WTC11 (cell line): ENCODE data around the gene DUOX1. TPM values are rescaled to one million over a fixed set of nuclear protein-coding genes. Genes with fewer than 3 reads are reported as not detected.

Source experiments
- ATAC-seq: fragments of 200-7000 bp; cut with Tn5 transposase; 2 replicates; pipeline ENCODE4 v1.10.0; 2021; ENCODE audit warnings: mild to moderate bottlenecking, moderate library complexity
- CTCF ChIA-PET: fragments of 300-600 bp; sonication (Branson Sonifier 250); formaldehyde crosslinking; loops from one replicate; lab custom pipeline; 2021; ENCODE audit warnings: antibody characterized with exemption; lab: Charles Lee
- POLR2A ChIA-PET: fragments of 350-600 bp; sonication (Branson Sonifier 250); formaldehyde crosslinking; loops from one replicate; lab custom pipeline; 2021; ENCODE audit warnings: antibody characterized with exemption; lab: Charles Lee
- DNase-seq: peaks from one replicate; pipeline ENCODE4 v3.0.0; 2021; ENCODE audit warnings: low spot score
- H3K27ac Mint-ChIP-seq: 2 replicates; pipeline ENCODE4 v1.8.0; 2021; ENCODE audit warnings: mixed read lengths
- H3K27me3 Mint-ChIP-seq: 2 replicates; pipeline ENCODE4 v1.8.0; 2021; ENCODE audit warnings: low read depth, mild to moderate bottlenecking, moderate library complexity, mixed read lengths
- H3K36me3 Mint-ChIP-seq: 2 replicates; pipeline ENCODE4 v1.8.0; 2021; ENCODE audit warnings: mixed read lengths
- H3K4me1 Mint-ChIP-seq: 2 replicates; pipeline ENCODE4 v1.8.0; 2022; ENCODE audit warnings: mixed read lengths
- H3K4me3 Mint-ChIP-seq: 2 replicates; pipeline ENCODE4 v1.8.0; 2021; ENCODE audit warnings: mild to moderate bottlenecking, moderate library complexity, mixed read lengths
- H3K9me3 Mint-ChIP-seq: 2 replicates; pipeline ENCODE4 v1.8.0; 2021; ENCODE audit warnings: mixed read lengths
- ESRRA ChIP-seq: sonication (generic); formaldehyde crosslinking; IDR thresholded peaks from 2 replicates; pipeline ENCODE4 v1.8.1; 2022; ENCODE audit warnings: mild to moderate bottlenecking, missing genetic modification reagents, borderline replicate concordance
- ETV6 ChIP-seq: sonication (generic); formaldehyde crosslinking; IDR thresholded peaks from 2 replicates; pipeline ENCODE4 v1.8.1; 2022; ENCODE audit warnings: mild to moderate bottlenecking, missing genetic modification reagents
- MXD4 ChIP-seq: fragments of 250-450 bp; sonication (Bioruptor Pico); IDR thresholded peaks from 2 replicates; pipeline ENCODE4 v1.8.0; 2021; ENCODE audit warnings: mild to moderate bottlenecking, moderate library complexity, borderline replicate concordance
- NR1H2 ChIP-seq: sonication (generic); formaldehyde crosslinking; IDR thresholded peaks from 2 replicates; pipeline ENCODE4 v1.9.0; 2021; ENCODE audit warnings: mild to moderate bottlenecking, moderate library complexity, missing genetic modification reagents
- OVOL2 ChIP-seq: fragments of 250-450 bp; sonication (Bioruptor Pico); IDR thresholded peaks from 2 replicates; pipeline ENCODE4 v1.9.0; 2021; ENCODE audit warnings: mild to moderate bottlenecking, borderline replicate concordance
- PRDM15 ChIP-seq: sonication (generic); formaldehyde crosslinking; IDR thresholded peaks from 2 replicates; pipeline ENCODE4 v1.8.0; 2022; ENCODE audit warnings: missing genetic modification reagents
- PRRX2 ChIP-seq: fragments of 250-450 bp; sonication (Bioruptor Pico); IDR thresholded peaks from 2 replicates; pipeline ENCODE4 v1.8.0; 2021; ENCODE audit warnings: mild to moderate bottlenecking
- RORB ChIP-seq: fragments of 250-450 bp; sonication (Bioruptor Pico); IDR thresholded peaks from 2 replicates; pipeline ENCODE4 v1.9.0; 2021; ENCODE audit warnings: mild to moderate bottlenecking
- TCF7 ChIP-seq: sonication (generic); formaldehyde crosslinking; IDR thresholded peaks from 2 replicates; pipeline ENCODE4 v1.8.0; 2022; ENCODE audit warnings: mild to moderate bottlenecking, low read depth, missing genetic modification reagents, moderate library complexity
- ZNF219 ChIP-seq: sonication (generic); formaldehyde crosslinking; IDR thresholded peaks from 2 replicates; pipeline ENCODE4 v1.8.0; 2023; ENCODE audit warnings: missing genetic modification reagents, mild to moderate bottlenecking, borderline replicate concordance
- ZNF416 ChIP-seq: fragments of 250-450 bp; sonication (Bioruptor Pico); IDR thresholded peaks from 2 replicates; pipeline ENCODE4 v1.9.0; 2021; ENCODE audit warnings: mild to moderate bottlenecking, inconsistent platforms
- ZNF532 ChIP-seq: fragments of 250-450 bp; sonication (Bioruptor Pico); IDR thresholded peaks from 2 replicates; pipeline ENCODE4 v1.9.0; 2021; ENCODE audit warnings: mild to moderate bottlenecking, borderline replicate concordance
- total RNA-seq: library from RNA; stranded (reverse); gene quantifications from 3 replicates; pipeline ENCODE4 v1.2.3, GENCODE V29; 2021
- TF ChIP-seq, protein P1 (sequence below): sonication (generic); formaldehyde crosslinking; IDR thresholded peaks from 2 replicates; pipeline ENCODE4 v1.8.0; 2022; ENCODE audit warnings: mild to moderate bottlenecking, missing genetic modification reagents
- TF ChIP-seq, protein P2 (sequence below): fragments of 250-450 bp; sonication (Bioruptor Pico); IDR thresholded peaks from 2 replicates; pipeline ENCODE4 v1.9.0; 2021; ENCODE audit warnings: mild to moderate bottlenecking
- TF ChIP-seq, protein P3 (sequence below): sonication (generic); formaldehyde crosslinking; IDR thresholded peaks from 2 replicates; pipeline ENCODE4 v1.8.0; 2023; ENCODE audit warnings: mild to moderate bottlenecking, missing genetic modification reagents
- TF ChIP-seq, protein P4 (sequence below): sonication (generic); formaldehyde crosslinking; IDR thresholded peaks from 2 replicates; pipeline ENCODE4 v1.8.1; 2023; ENCODE audit warnings: mild to moderate bottlenecking, moderate library complexity, missing genetic modification reagents
- TF ChIP-seq, protein P5 (sequence below): sonication (generic); formaldehyde crosslinking; IDR thresholded peaks from 2 replicates; pipeline ENCODE4 v1.8.1; 2023; ENCODE audit warnings: mild to moderate bottlenecking, missing genetic modification reagents
- TF ChIP-seq, protein P6 (sequence below): sonication (generic); formaldehyde crosslinking; IDR thresholded peaks from 2 replicates; pipeline ENCODE4 v1.8.1; 2022; ENCODE audit warnings: low read depth, missing genetic modification reagents, borderline replicate concordance

The DUOX1 gene
- total RNA-seq, 1 experiment from 2014 or later, result 1.3 TPM

GRCh38 chr15:45133561-45133920, 3.7 kb downstream of the DUOX1 start:
- Mint-ChIP-seq H3K27me3 (peaks cover 91% of the 10 kb centered on the region), H3K4me3 (no peak overlapping the region)

More at GRCh38 chr15:45133561-45133920, 3.7 kb downstream of the DUOX1 start:
- Mint-ChIP-seq H3K27ac (no peak overlapping the region), H3K36me3 (no peaks in the 10 kb centered on the region), H3K4me1 (peaks cover 12% of the 10 kb centered on the region), H3K9me3 (no peaks in the 10 kb centered on the region)
- POLR2A ChIA-PET, result no interaction called here
- DNase-seq (no peak), ATAC-seq (no peak)
- no peak for TF ChIP-seq TCF7 (CRISPR knock-in tag)
- TF ChIP-seq OVOL2 (CRISPR knock-in tag), result no peak
- TF ChIP-seq, protein P1, sequence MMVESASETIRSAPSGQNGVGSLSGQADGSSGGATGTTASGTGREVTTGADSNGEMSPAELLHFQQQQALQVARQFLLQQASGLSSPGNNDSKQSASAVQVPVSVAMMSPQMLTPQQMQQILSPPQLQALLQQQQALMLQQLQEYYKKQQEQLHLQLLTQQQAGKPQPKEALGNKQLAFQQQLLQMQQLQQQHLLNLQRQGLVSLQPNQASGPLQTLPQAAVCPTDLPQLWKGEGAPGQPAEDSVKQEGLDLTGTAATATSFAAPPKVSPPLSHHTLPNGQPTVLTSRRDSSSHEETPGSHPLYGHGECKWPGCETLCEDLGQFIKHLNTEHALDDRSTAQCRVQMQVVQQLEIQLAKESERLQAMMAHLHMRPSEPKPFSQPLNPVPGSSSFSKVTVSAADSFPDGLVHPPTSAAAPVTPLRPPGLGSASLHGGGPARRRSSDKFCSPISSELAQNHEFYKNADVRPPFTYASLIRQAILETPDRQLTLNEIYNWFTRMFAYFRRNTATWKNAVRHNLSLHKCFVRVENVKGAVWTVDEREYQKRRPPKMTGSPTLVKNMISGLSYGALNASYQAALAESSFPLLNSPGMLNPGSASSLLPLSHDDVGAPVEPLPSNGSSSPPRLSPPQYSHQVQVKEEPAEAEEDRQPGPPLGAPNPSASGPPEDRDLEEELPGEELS (CRISPR knock-in tag), result no peak
- TF ChIP-seq, protein P2, sequence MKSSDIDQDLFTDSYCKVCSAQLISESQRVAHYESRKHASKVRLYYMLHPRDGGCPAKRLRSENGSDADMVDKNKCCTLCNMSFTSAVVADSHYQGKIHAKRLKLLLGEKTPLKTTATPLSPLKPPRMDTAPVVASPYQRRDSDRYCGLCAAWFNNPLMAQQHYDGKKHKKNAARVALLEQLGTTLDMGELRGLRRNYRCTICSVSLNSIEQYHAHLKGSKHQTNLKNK (CRISPR knock-in tag), result no peak
- no peak for TF ChIP-seq ZNF532
- no peak for TF ChIP-seq ZNF219 (CRISPR knock-in tag)
- no peak for TF ChIP-seq MXD4 (CRISPR knock-in tag)
- no peak for TF ChIP-seq RORB
- TF ChIP-seq ETV6 (CRISPR knock-in tag), result no peak
- TF ChIP-seq, protein P3, sequence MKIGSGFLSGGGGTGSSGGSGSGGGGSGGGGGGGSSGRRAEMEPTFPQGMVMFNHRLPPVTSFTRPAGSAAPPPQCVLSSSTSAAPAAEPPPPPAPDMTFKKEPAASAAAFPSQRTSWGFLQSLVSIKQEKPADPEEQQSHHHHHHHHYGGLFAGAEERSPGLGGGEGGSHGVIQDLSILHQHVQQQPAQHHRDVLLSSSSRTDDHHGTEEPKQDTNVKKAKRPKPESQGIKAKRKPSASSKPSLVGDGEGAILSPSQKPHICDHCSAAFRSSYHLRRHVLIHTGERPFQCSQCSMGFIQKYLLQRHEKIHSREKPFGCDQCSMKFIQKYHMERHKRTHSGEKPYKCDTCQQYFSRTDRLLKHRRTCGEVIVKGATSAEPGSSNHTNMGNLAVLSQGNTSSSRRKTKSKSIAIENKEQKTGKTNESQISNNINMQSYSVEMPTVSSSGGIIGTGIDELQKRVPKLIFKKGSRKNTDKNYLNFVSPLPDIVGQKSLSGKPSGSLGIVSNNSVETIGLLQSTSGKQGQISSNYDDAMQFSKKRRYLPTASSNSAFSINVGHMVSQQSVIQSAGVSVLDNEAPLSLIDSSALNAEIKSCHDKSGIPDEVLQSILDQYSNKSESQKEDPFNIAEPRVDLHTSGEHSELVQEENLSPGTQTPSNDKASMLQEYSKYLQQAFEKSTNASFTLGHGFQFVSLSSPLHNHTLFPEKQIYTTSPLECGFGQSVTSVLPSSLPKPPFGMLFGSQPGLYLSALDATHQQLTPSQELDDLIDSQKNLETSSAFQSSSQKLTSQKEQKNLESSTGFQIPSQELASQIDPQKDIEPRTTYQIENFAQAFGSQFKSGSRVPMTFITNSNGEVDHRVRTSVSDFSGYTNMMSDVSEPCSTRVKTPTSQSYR (CRISPR knock-in tag), result no peak
- TF ChIP-seq, protein P4, sequence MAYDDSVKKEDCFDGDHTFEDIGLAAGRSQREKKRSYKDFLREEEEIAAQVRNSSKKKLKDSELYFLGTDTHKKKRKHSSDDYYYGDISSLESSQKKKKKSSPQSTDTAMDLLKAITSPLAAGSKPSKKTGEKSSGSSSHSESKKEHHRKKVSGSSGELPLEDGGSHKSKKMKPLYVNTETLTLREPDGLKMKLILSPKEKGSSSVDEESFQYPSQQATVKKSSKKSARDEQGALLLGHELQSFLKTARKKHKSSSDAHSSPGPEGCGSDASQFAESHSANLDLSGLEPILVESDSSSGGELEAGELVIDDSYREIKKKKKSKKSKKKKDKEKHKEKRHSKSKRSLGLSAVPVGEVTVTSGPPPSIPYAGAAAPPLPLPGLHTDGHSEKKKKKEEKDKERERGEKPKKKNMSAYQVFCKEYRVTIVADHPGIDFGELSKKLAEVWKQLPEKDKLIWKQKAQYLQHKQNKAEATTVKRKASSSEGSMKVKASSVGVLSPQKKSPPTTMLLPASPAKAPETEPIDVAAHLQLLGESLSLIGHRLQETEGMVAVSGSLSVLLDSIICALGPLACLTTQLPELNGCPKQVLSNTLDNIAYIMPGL, result no peak
- no peak for TF ChIP-seq NR1H2 (CRISPR knock-in tag)
- no peak for TF ChIP-seq PRRX2 (CRISPR knock-in tag)
- TF ChIP-seq ZNF416 (CRISPR knock-in tag), result no peak
- TF ChIP-seq, protein P5, sequence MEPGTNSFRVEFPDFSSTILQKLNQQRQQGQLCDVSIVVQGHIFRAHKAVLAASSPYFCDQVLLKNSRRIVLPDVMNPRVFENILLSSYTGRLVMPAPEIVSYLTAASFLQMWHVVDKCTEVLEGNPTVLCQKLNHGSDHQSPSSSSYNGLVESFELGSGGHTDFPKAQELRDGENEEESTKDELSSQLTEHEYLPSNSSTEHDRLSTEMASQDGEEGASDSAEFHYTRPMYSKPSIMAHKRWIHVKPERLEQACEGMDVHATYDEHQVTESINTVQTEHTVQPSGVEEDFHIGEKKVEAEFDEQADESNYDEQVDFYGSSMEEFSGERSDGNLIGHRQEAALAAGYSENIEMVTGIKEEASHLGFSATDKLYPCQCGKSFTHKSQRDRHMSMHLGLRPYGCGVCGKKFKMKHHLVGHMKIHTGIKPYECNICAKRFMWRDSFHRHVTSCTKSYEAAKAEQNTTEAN (CRISPR knock-in tag), result no peak
- no peak for TF ChIP-seq PRDM15 (CRISPR knock-in tag)
- TF ChIP-seq, protein P6, sequence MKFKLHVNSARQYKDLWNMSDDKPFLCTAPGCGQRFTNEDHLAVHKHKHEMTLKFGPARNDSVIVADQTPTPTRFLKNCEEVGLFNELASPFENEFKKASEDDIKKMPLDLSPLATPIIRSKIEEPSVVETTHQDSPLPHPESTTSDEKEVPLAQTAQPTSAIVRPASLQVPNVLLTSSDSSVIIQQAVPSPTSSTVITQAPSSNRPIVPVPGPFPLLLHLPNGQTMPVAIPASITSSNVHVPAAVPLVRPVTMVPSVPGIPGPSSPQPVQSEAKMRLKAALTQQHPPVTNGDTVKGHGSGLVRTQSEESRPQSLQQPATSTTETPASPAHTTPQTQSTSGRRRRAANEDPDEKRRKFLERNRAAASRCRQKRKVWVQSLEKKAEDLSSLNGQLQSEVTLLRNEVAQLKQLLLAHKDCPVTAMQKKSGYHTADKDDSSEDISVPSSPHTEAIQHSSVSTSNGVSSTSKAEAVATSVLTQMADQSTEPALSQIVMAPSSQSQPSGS (CRISPR knock-in tag), result no peak
- TF ChIP-seq ESRRA (CRISPR knock-in tag), result no peak
- CTCF ChIA-PET, result interaction anchor here (1.8 to 11.0 kb wide), 2 partner anchors 19 to 29 kb away, joined by 12 to 231 read pairs; partner anchors contain the start of genes DUOX2 and DUOXA2
